OCI-LY7 (cell line): ENCODE data around the gene SERINC5. TPM values are rescaled to one million over a fixed set of nuclear protein-coding genes. Genes with fewer than 3 reads are reported as not detected.

Experiments
- BruUV-seq: library from RNA; stranded (reverse); fragments of 400-500 nt; replicated peaks from 2 replicates; lab custom pipeline; 2021; lab: Mats Ljungman, UMichigan
- CTCF ChIA-PET: fragments of 300-600 bp; sonication (Branson Sonifier 250); formaldehyde crosslinking; loops from one replicate; lab custom pipeline; 2022; ENCODE audit warnings: antibody characterized with exemption; ENCODE audit not compliant: unreplicated experiment; lab: Charles Lee
- POLR2A ChIA-PET: fragments of 300-600 bp; sonication (Branson Sonifier 250); formaldehyde crosslinking; loops from one replicate; lab custom pipeline; 2022; ENCODE audit warnings: antibody characterized with exemption; lab: Charles Lee
- DNase-seq: peaks from one replicate; pipeline ENCODE4 v3.0.0-alpha.2; 2015; ENCODE audit warnings: low spot score
- H2AFZ ChIP-seq: fragments of 200-600 bp; sonication (generic), shearing (Covaris generic); 2 replicates; pipeline ENCODE4 v1.6.1; 2014; ENCODE audit warnings: mild to moderate bottlenecking, antibody characterized with exemption, low read length, moderate library complexity
- H3K27ac ChIP-seq: fragments of 200-600 bp; sonication (generic); 2 replicates; pipeline ENCODE4 v1.5.1; 2014; ENCODE audit warnings: mixed run types, low read depth, mild to moderate bottlenecking, moderate library complexity, low read length, inconsistent platforms; ENCODE audit not compliant: poor library complexity, severe bottlenecking
- H3K36me3 ChIP-seq: fragments of 200-600 bp; sonication (generic); 2 replicates; pipeline ENCODE4 v1.6.1; 2014; ENCODE audit warnings: mild to moderate bottlenecking, antibody characterized with exemption, low read length, moderate library complexity, mixed read lengths; ENCODE audit not compliant: insufficient read depth
- H3K4me1 ChIP-seq: fragments of 200-600 bp; sonication (generic); 2 replicates; pipeline ENCODE4 v1.5.1; 2014; ENCODE audit warnings: mild to moderate bottlenecking, low read length; ENCODE audit not compliant: insufficient read depth, poor library complexity, severe bottlenecking
- H3K4me2 ChIP-seq: fragments of 200-600 bp; sonication (generic); 2 replicates; pipeline ENCODE4 v1.6.1; 2014; ENCODE audit warnings: mild to moderate bottlenecking, low read length
- H3K4me3 ChIP-seq: fragments of 200-600 bp; sonication (generic); 2 replicates; pipeline ENCODE4 v1.5.1; 2014; ENCODE audit warnings: mild to moderate bottlenecking, low read depth, low read length; ENCODE audit not compliant: poor library complexity, severe bottlenecking
- H3K79me2 ChIP-seq: fragments of 200-600 bp; sonication (generic); 2 replicates; pipeline ENCODE4 v1.6.1; 2016; ENCODE audit warnings: low read depth, mild to moderate bottlenecking, low read length, moderate library complexity, mixed read lengths; ENCODE audit not compliant: insufficient read depth
- H3K9me2 ChIP-seq: fragments of 200-600 bp; sonication (generic); 2 replicates; pipeline ENCODE4 v1.6.1; 2016; ENCODE audit warnings: mild to moderate bottlenecking, low read length, mixed read lengths; ENCODE audit not compliant: insufficient read depth
- H3K9me3 ChIP-seq: fragments of 200-600 bp; sonication (generic); 2 replicates; pipeline ENCODE4 v1.6.1; 2014; ENCODE audit warnings: mild to moderate bottlenecking, mixed run types, low read length, mixed read lengths
- H4K20me1 ChIP-seq: fragments of 200-600 bp; sonication (generic); 2 replicates; pipeline ENCODE4 v1.6.1; 2014; ENCODE audit warnings: mild to moderate bottlenecking, antibody characterized with exemption, low read length, moderate library complexity, mixed read lengths; ENCODE audit not compliant: insufficient read depth
- CTCF ChIP-seq: fragments of 200-600 bp; sonication (generic); conservative IDR thresholded peaks from 2 replicates; pipeline ENCODE4 v1.5.1; 2014; ENCODE audit warnings: mild to moderate bottlenecking, antibody characterized with exemption, low read length, moderate library complexity, mixed read lengths
- EZH2phosphoT487 ChIP-seq: fragments of 200-600 bp; sonication (generic); IDR thresholded peaks from 2 replicates; pipeline ENCODE4 v1.6.1; 2018; ENCODE audit warnings: low read depth, borderline replicate concordance, mild to moderate bottlenecking, mixed run types, antibody characterized with exemption, low read length, moderate library complexity, mixed read lengths
- intact Hi-C: fragments of 100-400 bp; cut with micrococcal nuclease; formaldehyde crosslinking; loops from one replicate; pipeline ENCODE4 v1.10.0; 2022; ENCODE audit not compliant: unreplicated experiment
- total RNA-seq, 2 experiments: library from RNA; depleted of rRNA in 1 of 2; stranded (reverse); fragments of >200 nt in 1 of 2; shearing (Covaris generic) in 1 of 2; gene quantifications; 2 replicates each; pipeline ENCODE4 v1.2.3, GENCODE V29; 2014 to 2022

SERINC5 gene
- total RNA-seq, 2 experiments from 2014 or later, result 31.2 to 87.9 TPM

GRCh38 chr5:80143491-80143890, 112.4 kb downstream of the SERINC5 start:
- peaks cover 46% of the 10 kb centered on the region for H3K4me1 ChIP-seq
- peak overlapping the region; percentile 75 for H3K27ac ChIP-seq

GRCh38 chr5:80142996-80143395, 112.9 kb downstream of the SERINC5 start:
- TF ChIP-seq CTCF (no peak), EZH2phosphoT487 (no peak)
- no peaks in the 10 kb centered on the region for H3K9me2 ChIP-seq
- peak overlapping the region; percentile 46; the same call in 1 of the 2 replicates for H2AFZ ChIP-seq
- no TSS peak for BruUV-seq
- no peaks in the 10 kb centered on the region for H4K20me1 ChIP-seq
- peak overlapping the region; percentile 32 for H3K4me3 ChIP-seq
- no peaks in the 10 kb centered on the region for H3K9me3 ChIP-seq
- ChIA-PET POLR2A (interaction anchor here (0.9 to 1.0 kb wide), 3 partner anchors 39 to 126 kb away, joined by 3 to 5 read pairs (median 3); no protein-coding TSS in a partner anchor), CTCF (no interaction called here)
- peak overlapping the region; percentile 56 for H3K4me2 ChIP-seq
- intact Hi-C loops, result loop anchor here (2.0 to 5.0 kb wide), 2 partner anchors 48 to 109 kb away; no protein-coding TSS in a partner anchor
- H3K36me3 ChIP-seq, result peaks cover 84% of the 10 kb centered on the region
- H3K4me1 ChIP-seq, result peaks cover 46% of the 10 kb centered on the region
- H3K27ac ChIP-seq, result peak overlapping the region; percentile 75
- peak; percentile 78 for DNase-seq
- no peaks in the 10 kb centered on the region for H3K79me2 ChIP-seq

More at GRCh38 chr5:80143491-80143890, 112.4 kb downstream of the SERINC5 start:
- POLR2A ChIA-PET, result interaction anchor here (0.9 to 1.0 kb wide), 3 partner anchors 39 to 125 kb away, joined by 3 to 5 read pairs (median 3); no protein-coding TSS in a partner anchor
- peak overlapping the region; percentile 46; the same call in 1 of the 2 replicates for H2AFZ ChIP-seq
- intact Hi-C loops, result loop anchor here (2.0 to 5.0 kb wide), 2 partner anchors 47 to 109 kb away; no protein-coding TSS in a partner anchor
- peak; percentile 73 for DNase-seq
- H3K4me2 ChIP-seq, result peak overlapping the region; percentile 56
- H4K20me1 ChIP-seq, result no peaks in the 10 kb centered on the region
- no peaks in the 10 kb centered on the region for H3K9me3 ChIP-seq
- peaks cover 81% of the 10 kb centered on the region for H3K36me3 ChIP-seq
- no peak for TF ChIP-seq EZH2phosphoT487
- TF ChIP-seq CTCF, result peak; percentile 41; the same call in 1 of the 2 replicates
- no peaks in the 10 kb centered on the region for H3K9me2 ChIP-seq
- peak overlapping the region; percentile 32 for H3K4me3 ChIP-seq
- CTCF ChIA-PET, result no interaction called here
- H3K79me2 ChIP-seq, result no peaks in the 10 kb centered on the region
- BruUV-seq, result no TSS peak

- DNase-seq, result no peak
- no peaks in the 10 kb centered on the region for H3K79me2 ChIP-seq
- H3K27ac ChIP-seq, result peak overlapping the region; percentile 75
- no TSS peak for BruUV-seq
- no peak overlapping the region for H3K4me3 ChIP-seq
- H2AFZ ChIP-seq, result no peak overlapping the region
- no peaks in the 10 kb centered on the region for H4K20me1 ChIP-seq
- intact Hi-C loops, result loop anchor here (2.0 to 5.0 kb wide), 2 partner anchors 49 to 111 kb away; no protein-coding TSS in a partner anchor
- H3K9me2 ChIP-seq, result no peaks in the 10 kb centered on the region
- ChIA-PET CTCF (interaction anchor here (0.8 kb wide), 1 partner anchor 50 kb away, joined by 4 read pairs; no protein-coding TSS in a partner anchor), POLR2A (interaction anchor here (0.5 to 0.8 kb wide), 3 partner anchors 9 to 133 kb away, joined by 3 read pairs; no protein-coding TSS in a partner anchor)
- H3K36me3 ChIP-seq, result peaks cover 76% of the 10 kb centered on the region
- TF ChIP-seq CTCF (no peak), EZH2phosphoT487 (no peak)
- no peak overlapping the region for H3K4me2 ChIP-seq
- H3K9me3 ChIP-seq, result no peaks in the 10 kb centered on the region
- H3K4me1 ChIP-seq, result peaks cover 37% of the 10 kb centered on the region
These were observed 114.2 kb downstream of the SERINC5 start for GRCh38 chr5:80141681-80142080.
